IMR-90 (cell line): ENCODE results near the gene NEK6.

Source experiments
- CEBPB ChIP-seq: IDR thresholded peaks from 2 replicates; pipeline ENCODE4 v1.6.1; 2012; ENCODE audit warnings: low read depth, low read length, improper control_type of control experiment
- CHD1 ChIP-seq: IDR thresholded peaks from 2 replicates; pipeline ENCODE4 v1.6.1; 2012; ENCODE audit warnings: low read depth, low read length, improper control_type of control experiment
- CTCF ChIP-seq: conservative IDR thresholded peaks from 2 replicates; pipeline ENCODE4 v1.5.1; 2012; ENCODE audit warnings: mild to moderate bottlenecking, low read depth, low read length, improper control_type of control experiment
- FOS ChIP-seq: fragments of 150-350 bp; IDR thresholded peaks from 2 replicates; pipeline ENCODE4 v1.6.1; 2016; ENCODE audit warnings: low read depth, low read length
- MAFK ChIP-seq: IDR thresholded peaks from 2 replicates; pipeline ENCODE4 v1.6.1; 2012; ENCODE audit warnings: low read depth, low read length, improper control_type of control experiment
- MAZ ChIP-seq: IDR thresholded peaks from 2 replicates; pipeline ENCODE4 v1.6.1; 2012; ENCODE audit warnings: low read depth, mild to moderate bottlenecking, low read length, improper control_type of control experiment, moderate library complexity, borderline replicate concordance
- NFE2L2 ChIP-seq: fragments of 150-350 bp; IDR thresholded peaks from 2 replicates; pipeline ENCODE4 v1.6.1; 2016; ENCODE audit warnings: low read depth, mild to moderate bottlenecking, low read length
- POLR2A ChIP-seq: IDR thresholded peaks from 2 replicates; pipeline ENCODE4 v1.6.1; 2012; ENCODE audit warnings: mild to moderate bottlenecking, low read depth, low read length
- RAD21 ChIP-seq: IDR thresholded peaks from 2 replicates; pipeline ENCODE4 v1.6.1; 2012; ENCODE audit warnings: low read length, improper control_type of control experiment
- RCOR1 ChIP-seq: IDR thresholded peaks from 2 replicates; pipeline ENCODE4 v1.6.1; 2012; ENCODE audit warnings: mild to moderate bottlenecking, low read length, improper control_type of control experiment; ENCODE audit not compliant: insufficient replicate concordance
- RFX5 ChIP-seq: IDR thresholded peaks from 2 replicates; pipeline ENCODE4 v1.8.0; 2012; ENCODE audit warnings: low read depth, mild to moderate bottlenecking, low read length, moderate library complexity
- SMC3 ChIP-seq: fragments of 150-350 bp; IDR thresholded peaks from 2 replicates; pipeline ENCODE4 v1.6.1; 2016; ENCODE audit warnings: low read depth, mild to moderate bottlenecking, antibody characterized with exemption, low read length, moderate library complexity

GRCh38 chr9:124348831-124349230 is 91.1 kb downstream of the NEK6 start:
- TF ChIP-seq POLR2A (no peak), SMC3 (no peak), CTCF (no peak), NFE2L2 (no peak), CEBPB (no peak), RCOR1 (no peak), RFX5 (no peak), MAFK (no peak), MAZ (no peak), RAD21 (no peak), FOS (no peak), CHD1 (no peak)
